Neural crest cell (in vitro differentiated cells): ENCODE data around the gene ZNF697. TPM values are rescaled to one million over a fixed set of nuclear protein-coding genes. Genes with fewer than 3 reads are reported as not detected.

Experiments used
- DNase-seq: peaks from one replicate; pipeline ENCODE4 v3.0.0; 2021; ENCODE audit warnings: low read depth, mixed read lengths, low spot score
- H3K27ac Mint-ChIP-seq: one replicate; pipeline ENCODE4 v1.8.0; 2021; ENCODE audit warnings: mild to moderate bottlenecking, mixed read lengths; ENCODE audit not compliant: unreplicated experiment
- H3K27me3 Mint-ChIP-seq: 2 replicates; pipeline ENCODE4 v1.8.0; 2021; ENCODE audit warnings: low read depth, mild to moderate bottlenecking, mixed read lengths
- H3K36me3 Mint-ChIP-seq: 2 replicates; pipeline ENCODE4 v1.8.0; 2021; ENCODE audit warnings: low read depth, mild to moderate bottlenecking, mixed read lengths
- H3K4me1 Mint-ChIP-seq: 2 replicates; pipeline ENCODE4 v1.8.0; 2021; ENCODE audit warnings: mixed read lengths
- H3K4me3 Mint-ChIP-seq: one replicate; pipeline ENCODE4 v1.8.0; 2021; ENCODE audit warnings: mild to moderate bottlenecking, mixed read lengths
- H3K9me3 Mint-ChIP-seq: 2 replicates; pipeline ENCODE4 v1.8.0; 2021; ENCODE audit warnings: mixed read lengths
- total RNA-seq: library from RNA; stranded (reverse); gene quantifications from 2 replicates; pipeline ENCODE4 v1.2.1, GENCODE V29; 2021
- TF ChIP-seq, protein P1 (sequence below): fragments of 200-600 bp; sonication (generic); conservative IDR thresholded peaks from 2 replicates; pipeline ENCODE4 v1.5.0; 2021; ENCODE audit warnings: antibody characterized with exemption, mild to moderate bottlenecking

Gene ZNF697
- total RNA-seq, 1 donor from 2014 or later: 19.5 TPM

DNA sequence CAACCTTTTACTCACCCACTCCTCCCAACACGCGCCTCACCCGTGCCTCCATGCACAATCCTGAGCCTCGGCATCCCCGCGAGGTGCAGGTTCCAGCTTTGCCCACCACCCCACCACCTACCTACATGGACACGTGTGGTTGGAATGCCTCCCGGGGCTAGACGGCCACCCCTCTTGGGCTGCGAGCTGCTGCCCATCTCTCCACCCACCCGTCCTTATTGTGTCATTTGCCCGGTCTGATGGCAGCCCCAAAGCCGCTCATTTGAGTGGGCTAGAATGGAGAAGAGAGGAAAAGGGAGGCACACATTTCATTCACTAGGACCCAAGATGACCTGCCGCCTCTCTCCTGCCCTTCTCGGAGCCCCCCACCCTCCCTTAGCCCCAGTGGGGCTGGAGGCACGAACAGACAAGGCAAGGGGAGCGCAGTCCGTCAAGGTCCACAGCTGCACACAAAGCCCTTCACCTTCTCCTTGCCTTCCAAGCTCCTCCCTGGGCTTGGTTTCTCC is 785 bp downstream of the ZNF697 start:
- Mint-ChIP-seq H3K4me1 (peaks cover 54% of the 10 kb centered on the region), H3K27ac (peak overlapping the region; percentile 99), H3K9me3 (no peaks in the 10 kb centered on the region), H3K27me3 (peaks cover 5% of the 10 kb centered on the region), H3K36me3 (no peaks in the 10 kb centered on the region), H3K4me3 (peak overlapping the region; percentile 99)
- no peak for DNase-seq
- TF ChIP-seq, protein P1, sequence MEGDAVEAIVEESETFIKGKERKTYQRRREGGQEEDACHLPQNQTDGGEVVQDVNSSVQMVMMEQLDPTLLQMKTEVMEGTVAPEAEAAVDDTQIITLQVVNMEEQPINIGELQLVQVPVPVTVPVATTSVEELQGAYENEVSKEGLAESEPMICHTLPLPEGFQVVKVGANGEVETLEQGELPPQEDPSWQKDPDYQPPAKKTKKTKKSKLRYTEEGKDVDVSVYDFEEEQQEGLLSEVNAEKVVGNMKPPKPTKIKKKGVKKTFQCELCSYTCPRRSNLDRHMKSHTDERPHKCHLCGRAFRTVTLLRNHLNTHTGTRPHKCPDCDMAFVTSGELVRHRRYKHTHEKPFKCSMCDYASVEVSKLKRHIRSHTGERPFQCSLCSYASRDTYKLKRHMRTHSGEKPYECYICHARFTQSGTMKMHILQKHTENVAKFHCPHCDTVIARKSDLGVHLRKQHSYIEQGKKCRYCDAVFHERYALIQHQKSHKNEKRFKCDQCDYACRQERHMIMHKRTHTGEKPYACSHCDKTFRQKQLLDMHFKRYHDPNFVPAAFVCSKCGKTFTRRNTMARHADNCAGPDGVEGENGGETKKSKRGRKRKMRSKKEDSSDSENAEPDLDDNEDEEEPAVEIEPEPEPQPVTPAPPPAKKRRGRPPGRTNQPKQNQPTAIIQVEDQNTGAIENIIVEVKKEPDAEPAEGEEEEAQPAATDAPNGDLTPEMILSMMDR: no peak

DNA sequence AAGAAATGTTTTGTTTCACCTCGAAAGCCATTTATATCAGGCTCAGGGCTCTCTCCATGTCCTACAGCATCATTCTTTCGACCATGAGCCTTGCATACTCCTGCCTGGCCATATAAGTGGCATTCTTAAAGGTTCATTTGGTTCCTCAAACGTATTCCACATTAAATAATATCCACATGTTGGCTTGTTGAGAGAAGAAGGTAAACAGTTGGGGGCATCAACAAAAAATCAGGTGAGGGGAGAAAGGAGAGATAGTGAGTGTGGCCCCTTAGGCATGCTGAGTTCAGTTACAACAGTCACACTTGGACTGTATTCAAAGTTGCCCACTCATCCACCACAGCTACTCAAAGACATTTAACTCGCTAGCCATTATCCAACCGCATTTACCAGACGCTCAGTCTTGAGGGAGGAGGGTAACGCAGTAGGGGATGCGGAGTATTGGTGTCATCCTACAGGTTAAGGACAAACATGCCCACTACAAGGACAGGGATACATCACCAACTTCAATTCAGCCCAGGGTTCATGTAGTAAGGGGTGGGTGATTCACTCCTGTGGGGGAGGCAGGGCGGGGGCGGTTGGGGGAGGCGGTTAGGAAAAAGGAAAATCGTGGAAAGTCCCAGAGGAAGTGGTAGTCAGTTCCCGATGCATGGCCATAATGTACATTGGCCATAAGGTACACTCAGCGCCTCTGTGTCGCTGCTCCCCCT is 1.4 kb downstream of the ZNF697 start:
- Mint-ChIP-seq H3K9me3 (no peaks in the 10 kb centered on the region), H3K4me1 (peaks cover 59% of the 10 kb centered on the region), H3K4me3 (peak overlapping the region; percentile 99), H3K27ac (peak overlapping the region; percentile 99), H3K36me3 (no peaks in the 10 kb centered on the region), H3K27me3 (peaks cover 3% of the 10 kb centered on the region)
- TF ChIP-seq, protein P1: no peak
- DNase-seq: no peak

DNA sequence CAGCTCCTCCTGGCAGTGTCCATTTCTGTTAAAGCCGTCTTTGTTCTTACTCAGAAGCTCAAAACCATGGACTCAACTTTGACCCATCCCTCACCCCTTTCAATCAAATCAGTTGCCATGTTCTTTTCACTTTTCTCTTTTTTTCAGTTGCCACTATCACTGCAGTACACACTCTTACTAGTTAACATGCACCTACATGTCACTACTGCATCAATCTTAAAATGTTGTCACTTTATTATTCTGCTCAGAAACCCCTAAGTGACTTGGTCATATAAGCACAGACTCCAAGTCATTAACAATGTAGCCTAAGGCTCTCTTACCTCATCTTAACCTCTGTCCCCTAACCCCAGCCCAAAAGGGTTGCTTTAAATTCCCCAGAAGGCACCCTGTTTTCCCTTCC is 9.0 kb downstream of the ZNF697 start:
- Mint-ChIP-seq H3K27ac (no peak overlapping the region), H3K4me3 (no peak overlapping the region), H3K4me1 (peaks cover 34% of the 10 kb centered on the region), H3K36me3 (peaks cover 3% of the 10 kb centered on the region), H3K27me3 (no peaks in the 10 kb centered on the region), H3K9me3 (no peaks in the 10 kb centered on the region)
- DNase-seq: no peak
- TF ChIP-seq, protein P1: no peak

DNA sequence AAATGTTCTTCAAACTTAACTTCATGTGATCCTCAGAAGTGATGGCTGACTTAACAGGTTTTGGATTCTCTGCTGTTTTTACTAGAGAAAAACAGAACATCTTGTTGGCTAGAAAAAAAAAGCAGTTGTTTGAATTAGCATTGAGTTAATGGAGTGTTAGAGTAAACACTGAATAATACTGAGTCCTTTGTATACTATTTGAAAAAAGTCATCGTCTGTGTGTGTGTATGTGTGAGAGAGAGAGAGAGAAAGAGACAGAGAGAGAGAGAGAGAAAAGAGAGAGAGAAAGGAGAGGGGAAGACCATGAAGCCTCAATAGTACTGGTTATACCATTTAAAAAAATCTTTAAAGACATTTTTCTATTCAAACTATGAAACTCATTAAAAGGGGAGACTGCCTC is 10.4 kb downstream of the ZNF697 start:
- no peaks in the 10 kb centered on the region for H3K9me3 Mint-ChIP-seq
- no peak for DNase-seq
- no peak overlapping the region for H3K4me3 Mint-ChIP-seq
- H3K27ac Mint-ChIP-seq: no peak overlapping the region
- no peaks in the 10 kb centered on the region for H3K27me3 Mint-ChIP-seq
- TF ChIP-seq, protein P1: no peak
- H3K36me3 Mint-ChIP-seq: peaks cover 3% of the 10 kb centered on the region
- H3K4me1 Mint-ChIP-seq: peaks cover 37% of the 10 kb centered on the region

DNA sequence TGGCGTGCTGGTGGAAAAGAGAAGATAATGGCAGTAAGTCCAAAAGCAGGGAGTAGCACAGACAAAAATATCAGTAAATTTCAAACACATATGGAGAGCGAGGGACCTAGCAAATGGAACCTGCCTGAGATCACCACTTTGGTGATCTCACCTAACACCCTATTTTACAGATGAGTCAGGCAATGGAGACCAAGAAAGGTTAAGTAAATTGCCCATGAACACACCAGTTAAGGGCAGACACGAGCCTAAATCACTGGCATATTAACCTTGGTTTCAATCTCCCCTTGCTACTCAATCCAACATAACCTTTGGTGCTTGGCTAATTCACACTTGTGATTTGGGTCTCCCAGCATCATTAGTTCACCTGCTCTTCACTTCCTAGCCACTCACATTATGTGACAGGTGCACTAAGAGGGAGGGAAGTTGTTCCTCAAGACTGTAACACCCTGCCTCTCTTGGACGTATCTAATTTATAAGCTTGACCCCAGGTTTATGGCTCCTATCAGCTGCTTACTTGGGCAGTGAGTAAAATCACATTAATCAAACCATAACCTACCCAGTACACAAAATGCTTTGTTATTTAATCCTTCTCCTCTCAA is 11.5 kb downstream of the ZNF697 start:
- DNase-seq: no peak
- Mint-ChIP-seq H3K36me3 (peaks cover 3% of the 10 kb centered on the region), H3K9me3 (no peaks in the 10 kb centered on the region), H3K4me3 (no peak overlapping the region), H3K27me3 (no peaks in the 10 kb centered on the region), H3K4me1 (peaks cover 39% of the 10 kb centered on the region), H3K27ac (no peak overlapping the region)
- TF ChIP-seq, protein P1: no peak
